ENCODE data around the gene HARBI1. TPM values are rescaled to one million over a fixed set of nuclear protein-coding genes. Genes with fewer than 3 reads are reported as not detected.

HARBI1 gene
- total and polyA plus RNA-seq, 2 of the 8 experiments (the other 6 are each of a cell fraction or from before 2014, with no cell fraction given), result 3.8 to 5.1 TPM

DNA sequence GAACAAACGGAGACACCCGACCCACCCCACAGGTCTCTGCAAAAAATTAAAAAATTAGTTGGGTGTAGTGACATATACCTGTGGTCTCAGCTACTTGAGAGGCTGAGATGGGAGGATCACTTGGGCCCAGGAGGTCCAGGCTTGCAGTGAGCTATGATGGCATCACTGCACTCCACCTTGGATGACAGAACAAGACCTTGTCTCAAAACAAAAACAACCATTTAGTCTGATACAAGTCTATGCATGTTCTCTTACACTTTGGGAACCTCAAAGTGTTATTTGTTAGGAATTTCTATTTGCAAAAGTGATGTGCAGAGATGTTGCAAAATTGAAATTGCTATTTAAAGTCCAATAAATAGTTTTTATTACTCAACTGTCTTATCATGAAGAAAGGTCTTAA, 14.6 kb upstream of the HARBI1 start:
- Histone ChIP-seq H2BK5ac (ENCODE audit: low read depth, low read length) (no peak overlapping the region), H2AK5ac (ENCODE audit: low read depth, low read length) (no peak overlapping the region), H3K27me3 (replicated peaks in 1 of 4; ENCODE audit: control insufficient read depth in 3 of 4, extremely low read depth in 1 of 4, insufficient read depth in 3 of 4, low read length in 3 of 4) (no peaks in the 10 kb centered on the region), H2BK20ac (ENCODE audit: low read length) (no peak overlapping the region), H3K79me2 (ENCODE audit: control insufficient read depth in 1 of 2, insufficient read depth in 2 of 2, low read length in 2 of 2) (peaks cover 0 to 4% of the 10 kb centered on the region in 2 experiments; a peak in 2 of 4 replicates), H3K36me3 (ENCODE audit: control insufficient read depth in 2 of 4, insufficient read depth in 4 of 4, low read length in 3 of 4) (peaks cover 0 to 11% (median 5%) of the 10 kb centered on the region in 4 experiments; a peak in 2 of 8 replicates), H4K20me1 (replicated peaks in 1 of 2; ENCODE audit: control insufficient read depth in 1 of 2, insufficient read depth in 2 of 2, low read length in 2 of 2) (peaks cover 0 to 3% of the 10 kb centered on the region in 2 experiments), H3K56ac (replicated peaks; ENCODE audit: insufficient read length, low read depth, low read length) (no peak overlapping the region), H3K23ac (ENCODE audit: insufficient read length) (no peak overlapping the region), H2BK15ac (ENCODE audit: low read length) (no peak overlapping the region), H3K4ac (replicated peaks; ENCODE audit: insufficient read length, low read depth, low read length) (no peak overlapping the region), H3K18ac (ENCODE audit: extremely low read depth, low read length) (no peak overlapping the region), H3K4me2 (ENCODE audit: insufficient read depth in 1 of 2, low read depth in 2 of 2, low read length in 2 of 2) (no peak overlapping the region), H2AFZ (ENCODE audit: low read length) (no peak overlapping the region), H2BK12ac (ENCODE audit: low read depth, low read length) (no peak overlapping the region), H4K91ac (replicated peaks; ENCODE audit: insufficient read length, low read length) (no peak overlapping the region), H4K8ac (ENCODE audit: extremely low read depth, insufficient read depth, low read length) (no peak overlapping the region), H4K5ac (ENCODE audit: insufficient read length, low read depth, low read length) (no peak overlapping the region), H3K4me3 (ENCODE audit: extremely low read depth in 1 of 4, insufficient read depth in 2 of 4, low read depth in 3 of 4, low read length in 4 of 4) (no peak overlapping the region), H3K14ac (ENCODE audit: insufficient read length) (no peak overlapping the region), H3K9me3 (ENCODE audit: insufficient read depth in 2 of 2, low read depth in 1 of 2, low read length in 1 of 2) (no peaks in the 10 kb centered on the region), H2BK120ac (replicated peaks; ENCODE audit: low read depth, low read length) (no peak overlapping the region), H3K27ac (ENCODE audit: low read depth, low read length) (no peak overlapping the region), H3K9ac (replicated peaks in 1 of 4; ENCODE audit: extremely low read depth in 1 of 4, low read depth in 3 of 4, low read length in 3 of 4) (no peak overlapping the region), H3K4me1 (replicated peaks in 1 of 4; ENCODE audit: control insufficient read depth in 3 of 4, insufficient read depth in 4 of 4, low read length in 3 of 4) (no peaks in the 10 kb centered on the region), H3K79me1 (ENCODE audit: low read depth, low read length) (0 out of 2 replicates have a peak, but pooled peaks cover 2% of the 10 kb centered on the region), H3K23me2 (ENCODE audit: low read depth, low read length) (no peaks in the 10 kb centered on the region)
- ChIA-PET POLR2A (ENCODE audit: partially characterized antibody) (interaction anchor here (0.6 kb wide), 1 partner anchor 8 kb away, joined by 3 read pairs; no protein-coding TSS in a partner anchor), CTCF (ENCODE audit: partially characterized antibody) (interaction anchor here (0.6 to 1.1 kb wide), 2 partner anchors 38 to 65 kb away, joined by 3 read pairs; no protein-coding TSS in a partner anchor)
- no peak for DNase-seq (ENCODE audit: low read depth in 1 of 2, low spot score in 2 of 2)
- FAIRE-seq, result no peak
- WGBS, 2 experiments (ENCODE audit: extremely low coverage in 1 of 2, insufficient coverage in 1 of 2, insufficient read length in 1 of 2, insufficient replicate concordance in 2 of 2, low coverage in 1 of 2, low lambda C conversion rate in 2 of 2, missing lambda C conversion rate in 1 of 2), result 93% methylated on average over 2 of the region's 2 CpGs; no CpG with 5 or more reads in 1 of the 2 experiments
- no peak for TF ChIP-seq SP4 (IDR thresholded peaks at IDR 0.05; ENCODE audit: low read length)
- TF ChIP-seq RAD21 (IDR thresholded peaks at IDR 0.05 in 1 of 2, conservative IDR thresholded peaks at IDR 0.05 in 1 of 2; ENCODE audit: low read depth in 2 of 2, low read length in 2 of 2), result no peak
- no peak for TF ChIP-seq EP300 (IDR thresholded peaks at IDR 0.05; ENCODE audit: borderline replicate concordance in 1 of 2, low read depth in 2 of 2, low read length in 2 of 2)
- no peak for TF ChIP-seq ZNF274 (IDR thresholded peaks at IDR 0.05; ENCODE audit: borderline replicate concordance, extremely low read depth, low read length)
- TF ChIP-seq EZH2 (IDR thresholded peaks at IDR 0.05; ENCODE audit: low read depth, low read length, severe bottlenecking), result no peak
- TF ChIP-seq, protein P1, sequence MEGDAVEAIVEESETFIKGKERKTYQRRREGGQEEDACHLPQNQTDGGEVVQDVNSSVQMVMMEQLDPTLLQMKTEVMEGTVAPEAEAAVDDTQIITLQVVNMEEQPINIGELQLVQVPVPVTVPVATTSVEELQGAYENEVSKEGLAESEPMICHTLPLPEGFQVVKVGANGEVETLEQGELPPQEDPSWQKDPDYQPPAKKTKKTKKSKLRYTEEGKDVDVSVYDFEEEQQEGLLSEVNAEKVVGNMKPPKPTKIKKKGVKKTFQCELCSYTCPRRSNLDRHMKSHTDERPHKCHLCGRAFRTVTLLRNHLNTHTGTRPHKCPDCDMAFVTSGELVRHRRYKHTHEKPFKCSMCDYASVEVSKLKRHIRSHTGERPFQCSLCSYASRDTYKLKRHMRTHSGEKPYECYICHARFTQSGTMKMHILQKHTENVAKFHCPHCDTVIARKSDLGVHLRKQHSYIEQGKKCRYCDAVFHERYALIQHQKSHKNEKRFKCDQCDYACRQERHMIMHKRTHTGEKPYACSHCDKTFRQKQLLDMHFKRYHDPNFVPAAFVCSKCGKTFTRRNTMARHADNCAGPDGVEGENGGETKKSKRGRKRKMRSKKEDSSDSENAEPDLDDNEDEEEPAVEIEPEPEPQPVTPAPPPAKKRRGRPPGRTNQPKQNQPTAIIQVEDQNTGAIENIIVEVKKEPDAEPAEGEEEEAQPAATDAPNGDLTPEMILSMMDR (IDR thresholded peaks at IDR 0.05; ENCODE audit: control extremely low read depth in 1 of 3, insufficient read depth in 1 of 3, low read depth in 1 of 3, low read length in 3 of 3), result no peak
- TF ChIP-seq CEBPB (IDR thresholded peaks at IDR 0.05; ENCODE audit: low read depth, low read length), result no peak
- no peak for TF ChIP-seq RNF2 (IDR thresholded peaks at IDR 0.05; ENCODE audit: borderline replicate concordance, low read depth, low read length, missing control alignments, poor library complexity, severe bottlenecking)
- TF ChIP-seq CBX8 (IDR thresholded peaks at IDR 0.05; ENCODE audit: borderline replicate concordance, low read depth, low read length), result no peak
- TF ChIP-seq KDM4A (IDR thresholded peaks at IDR 0.05; ENCODE audit: low read depth, low read length, severe bottlenecking), result no peak

Measured in H1 (cell line).